Activated B cell treated with CpG ODN at 0.5 μM for 24 hours (primary cell): ENCODE data around the gene SAPCD2. TPM values are rescaled to one million over a fixed set of nuclear protein-coding genes. Genes with fewer than 3 reads are reported as not detected.

Experiments used
- ATAC-seq: fragments of 200-7000 bp; cut with Tn5 transposase; one replicate; pipeline ENCODE4 v1.10.0; 2021; ENCODE audit warnings: low read depth, mild to moderate bottlenecking, moderate library complexity
- CTCF ChIA-PET: fragments of 350-600 bp; sonication (Branson Sonifier 250); formaldehyde crosslinking; loops from one replicate; lab custom pipeline; 2021; ENCODE audit warnings: antibody characterized with exemption; lab: Charles Lee
- POLR2A ChIA-PET: fragments of 350-600 bp; sonication (Branson Sonifier 250); formaldehyde crosslinking; loops from one replicate; lab custom pipeline; 2021; ENCODE audit warnings: antibody characterized with exemption; lab: Charles Lee
- DNase-seq: peaks from one replicate; pipeline ENCODE4 v3.0.0; 2022
- H3K27ac Mint-ChIP-seq: one replicate; pipeline ENCODE4 v1.8.0; 2020; ENCODE audit warnings: mixed read lengths
- H3K27me3 Mint-ChIP-seq: one replicate; pipeline ENCODE4 v1.8.0; 2021; ENCODE audit warnings: mixed read lengths
- H3K36me3 Mint-ChIP-seq: one replicate; pipeline ENCODE4 v1.8.0; 2021; ENCODE audit warnings: low read depth, mixed read lengths
- H3K4me1 Mint-ChIP-seq: one replicate; pipeline ENCODE4 v1.8.0; 2021; ENCODE audit warnings: mixed read lengths
- H3K4me3 Mint-ChIP-seq: one replicate; pipeline ENCODE4 v1.8.0; 2020; ENCODE audit warnings: mild to moderate bottlenecking, mixed read lengths
- H3K9me3 Mint-ChIP-seq: one replicate; pipeline ENCODE4 v1.8.0; 2020; ENCODE audit warnings: mixed read lengths
- intact Hi-C: fragments of 100-400 bp; cut with micrococcal nuclease; formaldehyde crosslinking; loops from one replicate; pipeline ENCODE4 v1.15.1; 2024
- total RNA-seq: library from RNA; stranded (reverse); gene quantifications from 2 replicates; pipeline ENCODE4 v1.2.3, GENCODE V29; 2022
- TF ChIP-seq, protein P1 (sequence below): fragments of 200-600 bp; IDR thresholded peaks from one replicate; pipeline ENCODE4 v1.8.0; 2022; ENCODE audit warnings: antibody characterized with exemption, mild to moderate bottlenecking

The SAPCD2 gene
- total RNA-seq, 1 donor from 2014 or later, result 0.80 TPM

GRCh38 chr9:137077758-137078693 lies 7.7 kb upstream of the SAPCD2 start:
- DNase-seq (peak; percentile 38), ATAC-seq (peak; percentile 38)
- Mint-ChIP-seq H3K36me3 (peaks cover 15% of the 10 kb centered on the region), H3K4me1 (peaks cover 28% of the 10 kb centered on the region), H3K27me3 (no peaks in the 10 kb centered on the region), H3K9me3 (no peaks in the 10 kb centered on the region), H3K27ac (no peak overlapping the region), H3K4me3 (peak overlapping the region; percentile 78)
- TF ChIP-seq, protein P1, sequence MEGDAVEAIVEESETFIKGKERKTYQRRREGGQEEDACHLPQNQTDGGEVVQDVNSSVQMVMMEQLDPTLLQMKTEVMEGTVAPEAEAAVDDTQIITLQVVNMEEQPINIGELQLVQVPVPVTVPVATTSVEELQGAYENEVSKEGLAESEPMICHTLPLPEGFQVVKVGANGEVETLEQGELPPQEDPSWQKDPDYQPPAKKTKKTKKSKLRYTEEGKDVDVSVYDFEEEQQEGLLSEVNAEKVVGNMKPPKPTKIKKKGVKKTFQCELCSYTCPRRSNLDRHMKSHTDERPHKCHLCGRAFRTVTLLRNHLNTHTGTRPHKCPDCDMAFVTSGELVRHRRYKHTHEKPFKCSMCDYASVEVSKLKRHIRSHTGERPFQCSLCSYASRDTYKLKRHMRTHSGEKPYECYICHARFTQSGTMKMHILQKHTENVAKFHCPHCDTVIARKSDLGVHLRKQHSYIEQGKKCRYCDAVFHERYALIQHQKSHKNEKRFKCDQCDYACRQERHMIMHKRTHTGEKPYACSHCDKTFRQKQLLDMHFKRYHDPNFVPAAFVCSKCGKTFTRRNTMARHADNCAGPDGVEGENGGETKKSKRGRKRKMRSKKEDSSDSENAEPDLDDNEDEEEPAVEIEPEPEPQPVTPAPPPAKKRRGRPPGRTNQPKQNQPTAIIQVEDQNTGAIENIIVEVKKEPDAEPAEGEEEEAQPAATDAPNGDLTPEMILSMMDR, result no peak
- CTCF ChIA-PET, result no interaction called here
- intact Hi-C loops, result loop anchor here (1.0 kb wide), 1 partner anchor 7 kb away; no protein-coding TSS in a partner anchor
- POLR2A ChIA-PET, result interaction anchor here (1.1 to 2.3 kb wide), 3 partner anchors 8 to 163 kb away, joined by 3 to 21 read pairs (median 3); partner anchors contain the start of genes MAN1B1 and TUBB4B

DNA sequence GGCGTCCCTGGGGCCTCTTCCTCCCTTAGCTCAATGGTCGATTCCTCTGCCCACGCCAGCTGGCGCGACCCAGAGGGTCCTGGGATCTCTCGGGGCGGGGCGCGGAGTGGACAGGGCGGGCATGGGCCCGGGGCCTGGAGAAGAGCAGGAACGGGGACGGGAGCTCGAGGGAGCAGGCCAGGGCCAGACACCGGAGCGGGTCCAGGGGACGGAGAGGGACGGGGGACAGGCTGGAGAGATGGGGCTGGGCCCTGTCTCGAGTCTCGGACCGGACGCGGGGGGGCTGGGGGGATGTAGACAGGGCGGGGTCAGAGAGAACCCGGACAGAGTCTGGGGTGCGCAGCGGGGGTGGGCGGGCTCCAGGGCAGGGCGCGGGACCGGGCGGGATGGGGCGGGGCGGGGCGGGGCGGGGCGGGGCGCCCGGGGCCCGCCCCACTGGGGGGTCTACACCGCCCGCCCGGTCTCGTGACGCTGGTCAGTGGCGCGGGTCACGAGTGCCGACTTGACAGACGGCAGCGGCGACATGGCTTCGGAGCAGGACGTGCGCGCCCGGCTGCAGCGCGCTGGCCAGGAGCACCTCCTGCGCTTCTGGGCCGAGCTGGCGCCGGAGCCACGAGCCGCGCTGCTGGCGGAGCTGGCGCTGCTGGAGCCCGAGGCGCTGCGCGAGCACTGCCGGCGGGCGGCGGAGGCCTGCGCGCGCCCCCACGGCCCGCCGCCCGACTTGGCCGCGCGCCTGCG lies 6.8 kb upstream of the SAPCD2 start, which contains the start of gene UAP1L1:
Gene UAP1L1 (plus strand): TSS at position 508 of the 738 bp plus-strand sequence. CDS start 16 bp downstream, at position 524.
- peak; percentile 58 for DNase-seq
- Mint-ChIP-seq H3K27ac (peak within 1 kb of the TSS; percentile 35), H3K9me3 (no peaks in the 10 kb centered on the region), H3K4me3 (peak within 1 kb of the TSS; percentile 78), H3K4me1 (peaks cover 25% of the 10 kb centered on the region), H3K27me3 (no peaks in the 10 kb centered on the region), H3K36me3 (peaks cover 12% of the 10 kb centered on the region)
- intact Hi-C loops, result loop anchor here (1.0 kb wide), 1 partner anchor 8 kb away; no protein-coding TSS in a partner anchor
- CTCF ChIA-PET, result interaction anchor here (0.7 to 1.3 kb wide), 3 partner anchors 11 to 42 kb away, joined by 3 read pairs; no protein-coding TSS in a partner anchor
- TF ChIP-seq, protein P1, result no peak
- POLR2A ChIA-PET, result interaction anchor here (0.6 to 2.3 kb wide), 6 partner anchors 9 to 196 kb away, joined by 3 to 21 read pairs (median 3); partner anchors contain the start of genes MAN1B1, NELFB and TUBB4B
- ATAC-seq, result peak; percentile 67

DNA sequence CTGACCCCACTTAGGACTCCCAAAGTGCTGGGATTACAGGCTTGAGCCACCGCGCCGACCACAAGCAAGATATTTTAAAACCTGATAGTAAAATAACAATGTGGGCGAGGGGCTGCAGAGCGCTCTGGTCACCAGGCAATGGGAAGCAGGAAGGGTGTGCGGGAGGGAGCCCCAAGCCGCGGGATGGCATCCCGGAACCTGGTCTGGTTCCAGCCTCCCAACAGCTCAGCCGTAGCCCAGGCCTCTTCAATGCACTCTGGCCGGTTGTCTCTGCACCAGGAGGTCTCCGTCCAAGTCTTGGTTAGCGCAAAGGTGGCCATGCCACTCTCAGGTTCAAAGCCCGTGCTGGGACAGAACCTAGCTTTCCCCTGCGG lies 6.3 kb upstream of the SAPCD2 start:
- Mint-ChIP-seq H3K27me3 (no peaks in the 10 kb centered on the region), H3K27ac (peak overlapping the region; percentile 35), H3K4me1 (peaks cover 21% of the 10 kb centered on the region), H3K9me3 (no peaks in the 10 kb centered on the region), H3K4me3 (peak overlapping the region; percentile 77), H3K36me3 (peaks cover 7% of the 10 kb centered on the region)
- intact Hi-C loops, result loop anchor here (1.0 kb wide), 1 partner anchor 9 kb away; no protein-coding TSS in a partner anchor
- TF ChIP-seq, protein P1, result no peak
- no peak for ATAC-seq
- DNase-seq, result no peak
- POLR2A ChIA-PET, result interaction anchor here (0.6 to 2.3 kb wide), 5 partner anchors 9 to 196 kb away, joined by 3 to 21 read pairs (median 3); partner anchors contain the start of genes MAN1B1 and NELFB
- CTCF ChIA-PET, result interaction anchor here (0.7 to 1.3 kb wide), 3 partner anchors 11 to 41 kb away, joined by 3 read pairs; no protein-coding TSS in a partner anchor

- ChIA-PET POLR2A (interaction anchor here (1.0 to 1.3 kb wide), 2 partner anchors 9 to 11 kb away, joined by 3 to 4 read pairs; partner anchors contain the start of gene MAN1B1), CTCF (no interaction called here)
- ATAC-seq (no peak), DNase-seq (no peak)
- TF ChIP-seq, protein P1, result no peak
- Mint-ChIP-seq H3K27me3 (no peaks in the 10 kb centered on the region), H3K36me3 (peaks cover 3% of the 10 kb centered on the region), H3K4me3 (peak overlapping the region; percentile 38), H3K9me3 (no peaks in the 10 kb centered on the region), H3K4me1 (peaks cover 30% of the 10 kb centered on the region), H3K27ac (peak overlapping the region; percentile 4)
- intact Hi-C loops, result loop anchor here (2.0 kb wide), 1 partner anchor 75 kb away; no protein-coding TSS in a partner anchor
Measured at GRCh38 chr9:137075275-137075775, 5.0 kb upstream of the SAPCD2 start.
